DOHH2 (cell line): ENCODE data around the gene SLC2A3.

Experiments
- H3F3A ChIP-seq: fragments of 200-600 bp; sonication (generic), shearing (Covaris generic); 2 replicates; pipeline ENCODE4 v1.6.0; 2016; ENCODE audit warnings: antibody characterized with exemption, mild to moderate bottlenecking; ENCODE audit not compliant: control insufficient read depth, insufficient read depth
- H3K27ac ChIP-seq: fragments of 200-600 bp; sonication (generic); 2 replicates; pipeline ENCODE4 v1.5.1; 2014; ENCODE audit warnings: low read depth, mild to moderate bottlenecking, low read length, moderate library complexity
- H3K27me3 ChIP-seq: fragments of 200-600 bp; sonication (generic); 2 replicates; pipeline ENCODE4 v1.6.1; 2014; ENCODE audit warnings: mild to moderate bottlenecking, low read length, mixed read lengths; ENCODE audit not compliant: control insufficient read depth
- H3K36me3 ChIP-seq: fragments of 200-600 bp; sonication (generic); 2 replicates; pipeline ENCODE4 v1.6.1; 2014; ENCODE audit warnings: mild to moderate bottlenecking, low read length, moderate library complexity, mixed read lengths; ENCODE audit not compliant: control insufficient read depth
- H3K4me1 ChIP-seq: fragments of 200-600 bp; sonication (generic); 2 replicates; pipeline ENCODE4 v1.6.1; 2014; ENCODE audit warnings: mild to moderate bottlenecking, low read length, mixed read lengths; ENCODE audit not compliant: control insufficient read depth
- H3K4me2 ChIP-seq: fragments of 200-600 bp; sonication (generic); 2 replicates; pipeline ENCODE4 v1.6.0; 2014; ENCODE audit warnings: mild to moderate bottlenecking, low read length, moderate library complexity
- H3K4me3 ChIP-seq: fragments of 200-600 bp; sonication (generic); 2 replicates; pipeline ENCODE4 v1.5.1; 2014; ENCODE audit warnings: mild to moderate bottlenecking, low read length, mixed read lengths
- H3K79me2 ChIP-seq: fragments of 200-600 bp; sonication (generic); 2 replicates; pipeline ENCODE4 v1.6.1; 2014; ENCODE audit warnings: mild to moderate bottlenecking, low read length, mixed read lengths; ENCODE audit not compliant: control insufficient read depth
- H3K9me2 ChIP-seq: fragments of 200-600 bp; sonication (generic); replicated peaks from 2 replicates; pipeline ENCODE4 v1.6.1; 2014; ENCODE audit warnings: mild to moderate bottlenecking, low read length, mixed read lengths; ENCODE audit not compliant: control insufficient read depth
- H3K9me3 ChIP-seq: fragments of 200-600 bp; sonication (generic); 2 replicates; pipeline ENCODE4 v1.6.1; 2014; ENCODE audit warnings: antibody characterized with exemption, low read length, mixed read lengths; ENCODE audit not compliant: control insufficient read depth, insufficient read depth
- H4K20me1 ChIP-seq: fragments of 200-600 bp; sonication (generic); 2 replicates; pipeline ENCODE4 v1.6.0; 2014; ENCODE audit warnings: low read depth, mild to moderate bottlenecking, antibody characterized with exemption, low read length, moderate library complexity; ENCODE audit not compliant: control insufficient read depth, insufficient read depth
- CTCF ChIP-seq: fragments of 200-600 bp; sonication (generic); IDR thresholded peaks from one replicate; pipeline ENCODE4 v1.5.1; 2014; ENCODE audit warnings: antibody characterized with exemption, mild to moderate bottlenecking, low read depth, low read length; ENCODE audit not compliant: poor library complexity, severe bottlenecking
- EZH2phosphoT487 ChIP-seq: fragments of 200-600 bp; sonication (generic); IDR thresholded peaks from 2 replicates; pipeline ENCODE4 v1.6.1; 2017; ENCODE audit warnings: borderline replicate concordance, mild to moderate bottlenecking, antibody characterized with exemption, low read length, moderate library complexity, mixed read lengths

The SLC2A3 gene

GRCh38 chr12:7870335-7870734 is 65.7 kb downstream of the SLC2A3 start:
- Histone ChIP-seq H4K20me1 (no peaks in the 10 kb centered on the region), H3K9me2 (no peaks in the 10 kb centered on the region), H3K4me3 (no peak overlapping the region), H3K36me3 (no peaks in the 10 kb centered on the region), H3F3A (no peaks in the 10 kb centered on the region), H3K4me2 (no peak overlapping the region), H3K9me3 (no peaks in the 10 kb centered on the region), H3K79me2 (no peaks in the 10 kb centered on the region), H3K27ac (no peak overlapping the region), H3K27me3 (no peaks in the 10 kb centered on the region), H3K4me1 (no peaks in the 10 kb centered on the region)
- TF ChIP-seq EZH2phosphoT487: no peak
- TF ChIP-seq CTCF: no peak
